Lower leg skin (tissue), 4 donors: ENCODE data around the gene PEX1. TPM values are rescaled to one million over a fixed set of nuclear protein-coding genes. Genes with fewer than 3 reads are reported as not detected.
"Not testable (repeated sequence)": the region's sequence is repeated elsewhere in the genome, so short reads cannot be mapped to it uniquely, and the experiment has no call there.

Source experiments
- DNase-seq, 2 donors: peaks; one replicate each; pipeline ENCODE4 v3.0.0-alpha.2; 2019; ENCODE audit warnings: low spot score in 2 of 2
- H3K4me3 ChIP-seq: fragments of 200-600 bp; sonication (generic); 2 replicates; pipeline ENCODE4 v1.5.1; 2017; ENCODE audit warnings: mild to moderate bottlenecking, low read depth; ENCODE audit not compliant: poor library complexity, severe bottlenecking
- CTCF ChIP-seq, 3 donors: fragments of 450-650 bp; IDR thresholded peaks; one replicate each; pipeline ENCODE4 v1.5.1; 2016; ENCODE audit warnings: antibody characterized with exemption in 3 of 3, mild to moderate bottlenecking in 3 of 3, moderate library complexity in 2 of 3
- POLR2A ChIP-seq, 2 donors: fragments of 450-650 bp; IDR thresholded peaks; one replicate each; pipeline ENCODE4 v1.6.1; 2016 to 2017; ENCODE audit warnings: antibody characterized with exemption in 2 of 2, mild to moderate bottlenecking in 1 of 2, moderate library complexity in 1 of 2
- WGBS, 2 donors: methylation state at CpG; one replicate each; pipeline ENCODE4 v1.1.5; 2018; 5-methylcytosine and 5-hydroxymethylcytosine counted together
- intact Hi-C: fragments of 100-400 bp; cut with DNase I; formaldehyde crosslinking; loops from one replicate; pipeline ENCODE4 v1.15.0; 2023; ENCODE audit warnings: low total_unique reads
- total RNA-seq, 4 donors: library from RNA; depleted of rRNA; stranded (reverse); fragments of >200 nt; gene quantifications; one replicate each; pipeline ENCODE4 v1.1.0, GENCODE V29; 2016

The PEX1 gene
- total RNA-seq, 4 donors from 2014 or later = 16.2 to 21.5 (median 19.7) TPM

- TF ChIP-seq CTCF (IDR thresholded peaks at IDR 0.05) (no peak), POLR2A (IDR thresholded peaks at IDR 0.05) (no peak)
- intact Hi-C loops = no loop called here
- H3K4me3 ChIP-seq = no peak overlapping the region
- DNase-seq = no peak
These were observed 32.3 kb upstream of the PEX1 start for GRCh38 chr7:92560602-92561001.

GRCh38 chr7:92557808-92558362 lies 29.6 kb upstream of the PEX1 start:
- 82 to 86% methylated on average over 7 of the region's 7 CpGs for WGBS, 2 donors
- intact Hi-C loops = no loop called here
- DNase-seq = no peak
- no peak overlapping the region for H3K4me3 ChIP-seq
- TF ChIP-seq POLR2A (IDR thresholded peaks at IDR 0.05) = no peak
- TF ChIP-seq CTCF (IDR thresholded peaks at IDR 0.05) = no peak

GRCh38 chr7:92557249-92557648 lies 28.9 kb upstream of the PEX1 start:
- no peak for TF ChIP-seq POLR2A (IDR thresholded peaks at IDR 0.05)
- no peak for TF ChIP-seq CTCF (IDR thresholded peaks at IDR 0.05)
- intact Hi-C loops = no loop called here
- no peak for DNase-seq
- no peak overlapping the region for H3K4me3 ChIP-seq
- WGBS, 2 donors = 85 to 87% methylated on average over 2 of the region's 2 CpGs

GRCh38 chr7:92550194-92550593 lies 21.9 kb upstream of the PEX1 start:
- intact Hi-C loops = no loop called here
- DNase-seq = no peak
- 47 to 68% methylated on average over 4 of the region's 4 CpGs for WGBS, 2 donors
- no peak for TF ChIP-seq CTCF (IDR thresholded peaks at IDR 0.05)
- TF ChIP-seq POLR2A (IDR thresholded peaks at IDR 0.05) = no peak
- no peak overlapping the region for H3K4me3 ChIP-seq

GRCh38 chr7:92547579-92547978 lies 19.3 kb upstream of the PEX1 start:
- 92 to 95% methylated on average over 6 of the region's 6 CpGs for WGBS, 2 donors
- H3K4me3 ChIP-seq = no peak overlapping the region
- TF ChIP-seq POLR2A (IDR thresholded peaks at IDR 0.05) = no peak
- TF ChIP-seq CTCF (IDR thresholded peaks at IDR 0.05) = no peak
- no peak for DNase-seq
- intact Hi-C loops = no loop called here

- DNase-seq = no peak
- TF ChIP-seq CTCF (IDR thresholded peaks at IDR 0.05) (no peak), POLR2A (IDR thresholded peaks at IDR 0.05) (no peak)
- intact Hi-C loops = no loop called here
- 91 to 93% methylated on average over 13 to 17 of the region's 17 CpGs for WGBS, 2 donors
- H3K4me3 ChIP-seq = no peak overlapping the region
These were observed 18.7 kb upstream of the PEX1 start for GRCh38 chr7:92546856-92547497.

GRCh38 chr7:92545116-92545515 lies 16.8 kb upstream of the PEX1 start:
- WGBS, 2 donors = 95 to 97% methylated on average over 4 to 24 of the region's 30 CpGs
- intact Hi-C loops, DNase-seq, H3K4me3 ChIP-seq: not testable (repeated sequence)

GRCh38 chr7:92543542-92543941 lies 15.2 kb upstream of the PEX1 start:
- DNase-seq, intact Hi-C loops, H3K4me3 ChIP-seq: not testable (repeated sequence)
- 93 to 97% methylated on average over 3 of the region's 3 CpGs for WGBS, 2 donors
